ENCODE data around the gene KRTAP6-1.

Gene KRTAP6-1

GRCh38 chr21:30613836-30614235, at the start of gene KRTAP6-1:
KRTAP6-1 (minus strand) TSS chr21:30613930; CDS start chr21:30613904, 26 bp downstream.
- TF ChIP-seq TCF12 (IDR thresholded peaks at IDR 0.05; ENCODE audit: low read depth): no peak
- TF ChIP-seq YY1 (IDR thresholded peaks at IDR 0.05; ENCODE audit: low read depth): no peak
- TF ChIP-seq EGR1 (IDR thresholded peaks at IDR 0.05): no peak
- no peak for TF ChIP-seq EP300 (IDR thresholded peaks at IDR 0.05; ENCODE audit: borderline replicate concordance)
- no peak for TF ChIP-seq CREB1 (IDR thresholded peaks at IDR 0.05; ENCODE audit: low read depth)
- no peak for TF ChIP-seq TEAD4 (IDR thresholded peaks at IDR 0.05)
- TF ChIP-seq, protein P1, sequence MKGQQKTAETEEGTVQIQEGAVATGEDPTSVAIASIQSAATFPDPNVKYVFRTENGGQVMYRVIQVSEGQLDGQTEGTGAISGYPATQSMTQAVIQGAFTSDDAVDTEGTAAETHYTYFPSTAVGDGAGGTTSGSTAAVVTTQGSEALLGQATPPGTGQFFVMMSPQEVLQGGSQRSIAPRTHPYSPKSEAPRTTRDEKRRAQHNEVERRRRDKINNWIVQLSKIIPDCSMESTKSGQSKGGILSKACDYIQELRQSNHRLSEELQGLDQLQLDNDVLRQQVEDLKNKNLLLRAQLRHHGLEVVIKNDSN (IDR thresholded peaks at IDR 0.05): no peak
- no peak for TF ChIP-seq RAD21 (IDR thresholded peaks at IDR 0.05; ENCODE audit: low read depth)
- no peak for TF ChIP-seq REST (IDR thresholded peaks at IDR 0.05; ENCODE audit: low read depth)
- TF ChIP-seq FOXM1 (IDR thresholded peaks at IDR 0.05; ENCODE audit: borderline replicate concordance, low read depth): no peak
- no peak for TF ChIP-seq NFIC (IDR thresholded peaks at IDR 0.05)
- TF ChIP-seq CEBPB (IDR thresholded peaks at IDR 0.05): no peak
- no peak for TF ChIP-seq ZBTB7A (IDR thresholded peaks at IDR 0.05; ENCODE audit: low read depth)
- no peak for TF ChIP-seq TAF1 (IDR thresholded peaks at IDR 0.05; ENCODE audit: low read depth)
- TF ChIP-seq MAX (IDR thresholded peaks at IDR 0.05): no peak

DNA sequence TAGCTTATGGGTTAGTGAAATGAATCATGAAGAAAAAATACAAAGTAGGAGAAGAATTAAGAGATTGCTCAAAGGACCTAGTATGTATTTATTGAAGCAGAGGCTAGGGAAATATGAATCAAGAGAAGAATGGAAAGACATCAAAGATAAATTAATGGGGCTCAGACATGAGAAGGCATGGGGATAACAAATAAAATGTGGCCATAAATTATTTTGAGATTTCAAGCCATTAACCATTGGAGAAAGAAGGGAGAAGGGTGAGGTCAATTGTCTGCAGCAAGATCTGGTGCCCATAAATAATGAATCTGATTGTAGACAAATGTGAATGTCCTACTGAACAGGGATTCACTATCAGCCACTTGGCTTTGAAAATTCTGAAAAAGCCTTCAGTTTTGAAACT, 39.2 kb upstream of the KRTAP6-1 start:
- TF ChIP-seq TAF1 (IDR thresholded peaks at IDR 0.05; ENCODE audit: low read depth) (no peak), CEBPB (IDR thresholded peaks at IDR 0.05) (no peak), EGR1 (IDR thresholded peaks at IDR 0.05) (no peak), REST (IDR thresholded peaks at IDR 0.05; ENCODE audit: low read depth) (no peak), TCF12 (IDR thresholded peaks at IDR 0.05; ENCODE audit: low read depth) (no peak), NFIC (IDR thresholded peaks at IDR 0.05) (no peak), EP300 (IDR thresholded peaks at IDR 0.05; ENCODE audit: borderline replicate concordance) (no peak), TEAD4 (IDR thresholded peaks at IDR 0.05) (no peak), RAD21 (IDR thresholded peaks at IDR 0.05; ENCODE audit: low read depth) (no peak), FOXM1 (IDR thresholded peaks at IDR 0.05; ENCODE audit: borderline replicate concordance, low read depth) (no peak), MAX (IDR thresholded peaks at IDR 0.05) (no peak), YY1 (IDR thresholded peaks at IDR 0.05; ENCODE audit: low read depth) (no peak), CREB1 (IDR thresholded peaks at IDR 0.05; ENCODE audit: low read depth) (no peak), ZBTB7A (IDR thresholded peaks at IDR 0.05; ENCODE audit: low read depth) (no peak)
- TF ChIP-seq, protein P1 (IDR thresholded peaks at IDR 0.05): no peak

GRCh38 chr21:30646904-30647414, 33.2 kb upstream of the KRTAP6-1 start:
- TF ChIP-seq CREB1 (IDR thresholded peaks at IDR 0.05; ENCODE audit: low read depth) (no peak), TCF12 (IDR thresholded peaks at IDR 0.05; ENCODE audit: low read depth) (no peak), REST (IDR thresholded peaks at IDR 0.05; ENCODE audit: low read depth) (no peak), FOXM1 (IDR thresholded peaks at IDR 0.05; ENCODE audit: borderline replicate concordance, low read depth) (no peak), TEAD4 (IDR thresholded peaks at IDR 0.05) (no peak), TAF1 (IDR thresholded peaks at IDR 0.05; ENCODE audit: low read depth) (no peak), YY1 (IDR thresholded peaks at IDR 0.05; ENCODE audit: low read depth) (no peak), MAX (IDR thresholded peaks at IDR 0.05) (no peak), ZBTB7A (IDR thresholded peaks at IDR 0.05; ENCODE audit: low read depth) (no peak), CEBPB (IDR thresholded peaks at IDR 0.05) (no peak), EGR1 (IDR thresholded peaks at IDR 0.05) (no peak), NFIC (IDR thresholded peaks at IDR 0.05) (no peak), EP300 (IDR thresholded peaks at IDR 0.05; ENCODE audit: borderline replicate concordance) (no peak), RAD21 (IDR thresholded peaks at IDR 0.05; ENCODE audit: low read depth) (no peak)
- TF ChIP-seq, protein P1 (IDR thresholded peaks at IDR 0.05): no peak
